Ovary (tissue), 3 donors: Measurements from ENCODE around the gene ALG8.

Experiments
- CTCF ChIP-seq, 3 donors: fragments of 450-650 bp in 2 of 3; fragments of 200-600 bp in 1 of 3; IDR thresholded peaks; one replicate each; pipeline versions ENCODE4 v1.5.1 to v1.8.0; 2016 to 2022; ENCODE audit warnings: antibody characterized with exemption in 3 of 3, mild to moderate bottlenecking in 1 of 3
- POLR2A ChIP-seq: fragments of 450-650 bp; IDR thresholded peaks from one replicate; pipeline ENCODE4 v1.6.1; 2017; ENCODE audit warnings: antibody characterized with exemption, mild to moderate bottlenecking, moderate library complexity
- donor health status: DM: no; HTN: no; CAD: no.

GRCh38 chr11:78054971-78055370 lies 84.5 kb downstream of the ALG8 start:
- TF ChIP-seq CTCF (IDR thresholded peaks at IDR 0.05): no peak
- no peak for TF ChIP-seq POLR2A
